SK-N-MC (cell line): Measurements from ENCODE around the gene KIRREL2.

Experiments
- EZH2 ChIP-seq: fragments of 200-600 bp; sonication (generic); IDR thresholded peaks from one replicate; pipeline ENCODE4 v1.6.1; 2017; ENCODE audit warnings: antibody characterized with exemption
- FOXP2 ChIP-seq: optimal IDR thresholded peaks from 2 replicates; pipeline ENCODE3; 2011; ENCODE audit warnings: mild to moderate bottlenecking, moderate library complexity; ENCODE audit not compliant: insufficient read depth; ENCODE audit errors: extremely low read length, control extremely low read depth
- POLR2AphosphoS5 ChIP-seq: IDR thresholded peaks from 2 replicates; pipeline ENCODE4 v1.6.1; 2012; ENCODE audit warnings: mild to moderate bottlenecking, low read depth, low read length, borderline replicate concordance

DNA sequence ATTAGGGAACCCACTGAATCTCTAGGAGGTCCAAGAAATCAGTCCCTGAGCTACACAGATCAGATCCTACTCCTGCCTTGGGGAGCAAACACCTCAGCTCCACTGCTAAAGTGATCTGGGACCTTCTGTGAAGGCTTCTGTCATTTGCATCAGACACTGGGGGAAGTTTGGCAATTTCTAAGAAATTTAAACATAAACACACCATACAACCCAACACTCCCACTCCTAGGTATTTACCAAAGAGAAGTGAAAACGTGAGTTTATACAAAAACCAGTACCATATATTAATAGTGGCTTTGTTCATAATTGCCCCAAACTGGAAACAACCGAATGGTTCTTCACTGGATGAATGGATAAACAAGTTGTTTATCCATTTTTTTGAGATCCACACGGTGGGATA, 58.7 kb downstream of the KIRREL2 start:
- TF ChIP-seq EZH2 (no peak), POLR2AphosphoS5 (no peak), FOXP2 (no peak)
